HG02938 (cell line): ENCODE results near the gene MCEE.
"Not testable (repeated sequence)": the region's sequence is repeated elsewhere in the genome, so short reads cannot be mapped to it uniquely, and the experiment has no call there.

Experiments used
- ATAC-seq: cut with Tn5 transposase; IDR thresholded peaks from one replicate; pipeline ENCODE4 v1.9.1; 2021; ENCODE audit warnings: mild to moderate bottlenecking, moderate library complexity; ENCODE audit not compliant: unreplicated experiment

Gene MCEE

DNA sequence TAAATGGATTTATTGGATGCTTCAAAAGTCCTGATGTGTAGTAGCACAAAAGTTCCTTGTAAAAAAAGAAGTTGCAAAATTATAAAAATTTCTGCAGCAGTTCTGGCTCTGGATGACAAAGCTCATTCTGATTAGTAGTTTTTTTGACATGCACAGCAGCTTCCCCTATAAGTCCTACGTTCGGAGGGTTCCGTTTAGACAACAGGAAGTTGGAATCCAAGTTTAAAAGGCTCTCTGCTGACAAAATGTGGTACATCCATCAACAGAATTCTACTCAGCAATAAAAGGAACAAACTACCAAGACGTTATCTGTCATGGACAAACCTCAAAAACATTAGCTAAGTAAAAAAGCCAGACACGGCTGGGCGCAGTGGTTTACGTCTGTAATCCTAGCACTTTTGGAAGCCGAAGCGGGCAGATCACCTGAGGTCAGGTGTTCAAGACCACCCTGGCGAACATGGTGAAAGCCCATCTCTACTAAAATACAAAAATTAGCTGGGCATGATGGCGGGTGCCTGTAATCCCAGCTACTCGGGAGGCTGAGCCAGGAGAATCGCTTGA is 46.2 kb downstream of the MCEE start:
- ATAC-seq: not testable (repeated sequence)

GRCh38 chr2:71083297-71083696 is 46.7 kb downstream of the MCEE start:
- ATAC-seq: not testable (repeated sequence)

DNA sequence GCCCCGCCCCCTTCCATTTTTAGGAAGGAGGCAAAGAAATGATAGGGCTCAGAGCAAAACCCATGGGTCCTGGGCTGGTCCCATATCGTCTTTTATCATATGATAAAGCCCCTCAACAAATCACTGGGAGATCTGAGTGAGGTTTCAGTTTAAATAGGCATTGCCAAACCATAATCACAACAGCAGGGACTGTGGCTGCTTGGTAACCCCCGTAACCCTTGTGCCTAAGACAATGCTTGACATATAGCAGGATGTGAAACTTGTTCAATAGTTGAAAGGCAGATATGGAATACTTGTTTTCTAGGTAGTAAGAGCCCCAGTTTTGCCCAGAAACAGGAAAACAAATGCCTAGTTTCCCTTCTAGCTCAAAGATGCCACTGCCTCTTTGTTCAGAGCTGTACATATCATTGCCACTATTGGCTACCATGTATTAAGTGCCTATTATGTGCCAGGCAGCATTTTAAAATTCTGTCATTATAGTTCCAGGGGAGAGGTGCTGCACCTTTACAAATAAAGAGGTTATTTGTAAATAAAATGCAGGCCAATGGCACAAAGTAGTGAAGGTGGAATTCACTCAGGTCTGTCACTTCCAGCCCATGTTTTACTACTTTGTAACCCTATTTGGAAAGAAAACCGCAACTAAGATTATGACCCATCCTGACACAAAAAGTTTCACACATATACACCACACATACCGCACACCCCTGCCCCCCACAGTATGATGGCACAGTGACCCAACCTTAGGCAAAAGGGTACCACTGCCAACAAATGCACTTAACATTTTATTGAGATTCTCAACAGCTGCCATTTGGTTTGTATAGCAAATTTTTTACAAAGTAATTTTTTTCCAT is 47.4 kb downstream of the MCEE start:
- ATAC-seq: peak; percentile 48

DNA sequence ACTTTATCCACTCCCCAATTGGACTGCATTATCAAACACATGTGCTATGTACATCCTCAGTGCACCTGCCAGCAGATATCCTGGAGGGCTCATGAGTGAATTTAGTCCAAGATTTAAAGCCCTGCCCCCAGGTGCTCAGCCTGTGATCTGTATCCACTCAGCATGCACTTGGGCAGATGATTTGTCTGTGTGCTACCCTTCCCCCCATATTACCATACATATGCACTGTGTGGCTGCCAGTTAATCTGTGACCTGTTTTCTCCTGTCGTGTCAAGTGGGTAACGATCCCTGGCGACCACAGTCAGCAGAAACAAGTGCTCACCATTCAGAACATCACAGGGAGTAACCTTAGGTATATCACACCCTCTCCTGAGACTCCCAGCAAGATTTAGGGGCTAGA is 51.4 kb downstream of the MCEE start:
- no peak for ATAC-seq

GRCh38 chr2:71074893-71075395 is 55.1 kb downstream of the MCEE start:
- ATAC-seq: no peak

GRCh38 chr2:71073475-71073874 is 56.6 kb downstream of the MCEE start:
- ATAC-seq: no peak

DNA sequence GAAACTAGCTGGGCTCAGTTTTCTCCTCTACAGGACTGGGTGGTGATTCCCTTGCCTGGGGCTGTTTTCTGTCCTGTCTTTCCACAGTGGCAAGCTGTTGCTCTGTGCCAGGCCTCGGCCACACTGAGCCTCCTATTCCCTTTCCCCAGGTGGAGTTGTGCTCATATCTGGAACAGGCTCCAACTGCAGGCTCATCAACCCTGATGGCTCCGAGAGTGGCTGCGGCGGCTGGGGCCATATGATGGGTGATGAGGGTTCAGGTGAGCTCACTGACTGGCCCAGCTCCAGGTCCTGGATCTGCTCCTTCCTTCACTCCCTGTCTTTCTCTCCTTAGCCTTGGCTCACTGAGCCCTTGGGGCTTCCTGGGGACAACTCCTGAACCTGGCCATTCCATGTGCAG is 57.5 kb downstream of the MCEE start:
- ATAC-seq: no peak

DNA sequence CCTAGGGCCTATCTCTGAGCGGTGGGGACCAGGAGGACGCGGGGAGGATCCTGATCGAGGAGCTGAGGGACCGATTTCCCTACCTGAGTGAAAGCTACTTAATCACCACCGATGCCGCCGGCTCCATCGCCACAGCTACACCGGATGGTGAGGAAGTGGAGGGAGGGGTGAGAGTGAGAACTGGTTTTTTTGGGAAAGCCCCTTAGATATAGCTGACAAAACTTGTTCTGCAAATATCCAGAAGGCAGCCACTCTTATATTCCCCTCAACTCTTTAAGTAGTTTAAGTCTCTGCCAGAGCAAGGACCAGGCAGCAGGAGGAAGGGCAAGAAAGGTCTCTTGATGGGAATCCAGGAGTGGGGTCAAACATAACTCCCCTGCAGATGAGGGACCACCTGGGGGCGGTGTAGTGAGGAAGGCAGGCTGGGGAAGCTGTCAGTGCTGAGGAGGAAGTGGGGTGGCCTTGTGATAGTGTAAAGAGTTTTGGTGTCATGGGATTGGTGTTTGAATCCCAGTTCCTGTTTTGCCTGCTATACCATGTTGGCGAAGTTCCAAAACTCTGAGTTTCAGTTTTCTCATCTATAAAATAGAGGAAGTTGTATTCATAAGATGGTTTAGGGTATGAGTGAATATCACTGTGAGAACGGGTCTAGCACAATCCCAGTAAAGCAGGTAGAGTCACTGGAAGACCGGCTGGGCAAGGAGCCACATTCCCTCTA is 58.2 kb downstream of the MCEE start:
- ATAC-seq: peak; percentile 36

DNA sequence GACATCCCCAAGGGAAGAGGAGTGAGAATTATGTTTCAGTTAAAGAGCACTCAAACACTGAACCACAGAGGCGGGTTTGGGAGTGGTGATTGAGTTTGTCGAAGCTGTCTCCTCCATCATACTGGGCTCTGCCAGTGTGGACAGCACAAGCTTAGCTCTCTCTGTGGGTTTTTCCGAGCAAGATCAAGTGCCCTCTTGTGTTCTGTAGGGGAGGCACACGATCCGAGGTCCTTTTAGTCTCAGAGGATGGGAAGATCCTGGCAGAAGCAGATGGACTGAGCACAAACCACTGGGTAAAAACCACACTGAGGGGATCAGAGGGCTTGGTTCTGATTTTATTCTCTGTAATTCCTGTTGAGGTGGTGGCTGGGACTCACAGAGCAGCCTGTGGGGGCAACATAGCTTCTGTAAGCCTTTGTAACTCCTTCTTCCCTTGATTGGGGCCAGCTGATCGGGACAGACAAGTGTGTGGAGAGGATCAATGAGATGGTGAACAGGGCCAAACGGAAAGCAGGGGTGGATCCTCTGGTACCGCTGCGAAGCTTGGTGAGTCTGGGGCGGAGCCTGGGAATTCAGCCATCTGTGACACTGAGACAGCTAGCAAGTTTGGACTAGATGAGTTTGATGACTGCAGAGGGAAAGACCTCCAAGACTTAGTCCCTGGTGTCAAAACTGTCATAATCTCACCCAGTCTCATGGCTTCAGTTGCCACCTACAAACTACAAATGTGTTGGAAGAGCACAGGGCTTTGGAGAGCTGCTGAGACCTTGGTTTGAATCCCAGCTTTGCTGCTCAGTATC is 59.5 kb downstream of the MCEE start:
- no peak for ATAC-seq

DNA sequence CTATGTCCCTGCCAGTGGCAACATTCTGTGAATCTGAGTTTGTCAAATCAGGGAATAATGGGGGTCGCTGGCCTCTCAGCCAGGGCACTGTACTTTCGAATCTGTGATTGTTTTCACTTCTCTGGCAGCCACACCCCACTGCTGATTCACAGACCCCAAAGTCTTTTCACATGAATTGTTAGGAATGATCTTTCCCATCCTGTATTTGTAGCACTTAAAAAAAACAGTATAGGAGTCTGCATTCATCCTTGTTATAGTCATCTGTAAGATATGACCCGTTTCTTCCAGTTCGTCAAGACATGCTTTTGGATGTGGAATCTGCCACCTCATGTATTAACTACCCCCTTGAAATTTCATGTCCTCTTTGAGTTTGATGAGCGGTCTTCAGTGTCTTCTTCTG is 60.7 kb downstream of the MCEE start:
- no peak for ATAC-seq

GRCh38 chr2:71068218-71069035 is 61.6 kb downstream of the MCEE start, which contains the start of gene NAGK:
TSS of gene NAGK (plus strand) at chr2:71068648. CDS start at chr2:71068684, 36 bp downstream.
- peak; percentile 62 for ATAC-seq

- no peak for ATAC-seq
These were observed 62.3 kb downstream of the MCEE start for GRCh38 chr2:71067567-71068217.

DNA sequence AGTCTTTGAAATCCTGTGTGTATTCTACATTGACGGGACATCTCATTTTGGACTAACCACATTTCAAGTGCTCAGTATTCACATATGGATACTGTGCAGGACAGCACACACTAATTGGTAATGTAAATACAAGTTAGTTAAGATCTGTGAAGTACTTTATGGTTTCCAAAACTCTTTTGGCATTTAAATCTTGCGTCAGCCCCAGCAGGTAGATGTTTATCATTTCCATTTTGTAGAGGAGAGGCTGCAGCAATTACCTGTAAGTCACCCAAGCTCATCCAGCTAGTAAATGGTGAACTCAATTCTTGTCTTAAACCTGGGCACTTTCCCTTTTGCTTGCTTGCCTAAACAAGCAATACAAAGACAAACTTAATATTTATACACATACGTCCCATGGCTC is 63.2 kb downstream of the MCEE start:
- ATAC-seq: no peak

DNA sequence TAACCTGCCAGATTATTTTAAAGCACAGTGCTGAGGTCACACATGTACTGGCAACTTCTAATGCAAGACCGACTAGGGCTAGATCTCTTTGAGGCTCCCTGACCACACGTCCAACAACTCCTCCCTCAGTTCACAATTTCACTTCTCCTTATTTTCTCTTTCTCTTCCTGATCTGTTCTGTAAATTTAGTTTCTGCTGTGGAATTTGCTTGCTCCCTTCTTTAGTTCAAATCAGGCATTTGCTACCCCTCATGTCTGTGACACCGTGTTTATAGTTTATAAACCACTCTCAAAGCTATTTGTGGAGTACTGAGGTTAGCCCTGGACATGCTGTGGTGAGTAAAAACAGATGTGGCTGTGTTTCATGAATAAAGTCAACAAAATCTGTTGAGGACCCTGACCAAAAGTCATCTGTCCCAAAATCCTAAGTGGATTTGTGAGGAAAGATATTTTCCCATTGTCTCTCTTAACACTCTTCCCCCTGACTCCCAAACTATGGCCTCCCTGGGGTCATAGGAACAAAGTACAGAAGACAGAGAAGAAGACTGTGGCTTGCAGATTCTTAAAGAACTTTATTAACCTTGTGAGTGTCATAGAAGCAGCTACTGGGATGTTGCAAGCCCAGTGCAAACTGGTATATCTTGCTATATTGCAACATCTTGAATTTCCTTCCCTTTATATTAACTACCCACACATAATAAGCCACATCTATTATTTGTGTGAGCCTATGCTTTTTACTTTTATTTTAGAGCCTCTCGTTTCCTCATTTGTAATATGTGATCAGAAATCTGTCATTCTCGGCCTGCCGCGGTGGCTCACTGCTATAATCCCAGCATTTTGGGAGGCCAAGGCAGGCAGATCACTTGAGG is 65.0 kb downstream of the MCEE start:
- ATAC-seq: no peak

DNA sequence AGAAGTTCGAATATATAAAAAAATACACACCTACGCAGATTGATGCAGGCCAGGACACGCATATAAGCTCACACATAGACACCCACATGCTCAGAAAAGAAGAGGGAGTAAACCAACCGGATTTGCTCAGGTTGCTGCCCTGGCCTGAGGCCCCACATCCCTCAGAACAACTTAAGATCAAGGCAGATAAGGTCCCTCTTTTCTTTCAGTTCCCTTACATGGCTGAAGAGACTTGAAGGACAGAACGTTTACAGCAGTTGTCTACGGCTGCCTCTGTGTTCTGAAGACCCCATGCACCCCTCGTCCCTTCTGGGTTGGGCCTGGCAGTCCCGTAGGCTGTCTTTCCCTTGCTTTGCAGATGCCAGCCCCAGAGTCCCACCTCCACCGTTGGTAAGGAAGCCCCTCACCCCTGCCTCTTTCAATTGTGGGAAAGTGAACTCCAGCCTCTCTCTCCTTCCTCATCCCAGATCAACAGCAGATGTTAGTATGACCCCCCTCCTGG is 65.9 kb downstream of the MCEE start:
- ATAC-seq: no peak

DNA sequence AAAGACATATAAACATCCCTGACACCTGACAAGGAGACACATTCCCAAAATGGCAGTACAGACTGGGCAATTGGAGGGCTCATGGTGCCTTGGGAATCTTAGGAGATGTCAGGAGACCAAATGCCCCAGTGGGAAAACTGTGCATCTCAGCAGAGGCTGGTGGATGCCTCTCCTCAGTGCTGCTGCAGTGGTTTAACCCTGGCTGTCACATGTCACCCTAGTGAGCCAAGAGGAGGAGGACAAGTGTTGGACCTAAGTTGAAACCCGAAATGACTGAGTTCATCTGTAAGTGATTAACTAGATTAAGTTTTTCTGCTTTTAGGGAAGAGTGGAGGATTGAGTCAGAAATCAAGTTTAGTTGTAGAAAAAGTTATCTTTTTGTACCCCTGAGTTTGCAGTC is 66.8 kb downstream of the MCEE start:
- no peak for ATAC-seq

DNA sequence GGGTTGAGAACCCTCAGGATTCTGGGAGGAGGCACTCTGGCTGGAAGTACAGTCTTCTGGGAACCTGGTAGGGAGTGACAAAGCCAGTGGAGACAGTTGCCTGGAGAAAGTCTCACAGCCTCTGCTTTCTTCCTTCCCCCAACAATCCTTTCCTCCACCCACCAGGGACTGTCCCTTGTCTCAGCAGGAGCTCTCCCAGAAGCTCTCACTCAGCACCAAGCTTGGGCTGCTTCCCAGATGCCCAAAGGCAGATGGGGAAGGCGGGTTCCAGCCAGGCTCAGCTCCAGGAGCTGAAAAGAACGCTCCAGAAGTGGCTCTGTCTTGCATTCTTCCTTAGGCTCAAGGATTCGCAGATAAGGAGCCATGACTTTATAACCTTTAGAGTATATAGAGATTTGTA is 69.2 kb downstream of the MCEE start:
- ATAC-seq: no peak

DNA sequence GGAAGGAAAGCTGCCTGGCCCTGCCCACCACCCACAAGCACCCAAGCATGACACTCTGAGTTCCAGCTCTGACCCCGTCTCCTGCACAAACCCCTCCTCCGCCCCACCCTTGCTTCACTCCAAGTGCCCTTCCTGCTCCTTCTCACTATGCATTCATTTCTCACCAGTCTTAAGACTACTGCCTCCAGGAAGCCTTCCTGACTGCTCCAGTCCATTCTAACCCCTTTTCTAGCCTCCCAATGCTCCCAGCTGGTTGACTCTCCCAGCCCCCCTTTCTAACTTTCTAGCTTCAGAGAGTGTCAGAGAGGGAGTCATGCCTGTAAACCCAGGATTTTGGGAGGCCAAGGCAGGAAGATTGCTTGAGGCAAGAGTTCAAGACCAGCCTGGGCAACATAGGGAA is 69.8 kb downstream of the MCEE start:
- no peak for ATAC-seq
